WI38 (cell line): ENCODE results near the gene SIRT7.

Experiments
- H3K4me3 ChIP-seq: 2 replicates; pipeline ENCODE4 v1.5.1; 2011; ENCODE audit warnings: low read depth, mild to moderate bottlenecking, control low read depth, low read length
- TF ChIP-seq, protein P1 (sequence below): IDR thresholded peaks from 2 replicates; pipeline ENCODE4 v1.5.1; 2012; ENCODE audit warnings: low read depth, mild to moderate bottlenecking, control low read depth, low read length

Gene SIRT7

DNA sequence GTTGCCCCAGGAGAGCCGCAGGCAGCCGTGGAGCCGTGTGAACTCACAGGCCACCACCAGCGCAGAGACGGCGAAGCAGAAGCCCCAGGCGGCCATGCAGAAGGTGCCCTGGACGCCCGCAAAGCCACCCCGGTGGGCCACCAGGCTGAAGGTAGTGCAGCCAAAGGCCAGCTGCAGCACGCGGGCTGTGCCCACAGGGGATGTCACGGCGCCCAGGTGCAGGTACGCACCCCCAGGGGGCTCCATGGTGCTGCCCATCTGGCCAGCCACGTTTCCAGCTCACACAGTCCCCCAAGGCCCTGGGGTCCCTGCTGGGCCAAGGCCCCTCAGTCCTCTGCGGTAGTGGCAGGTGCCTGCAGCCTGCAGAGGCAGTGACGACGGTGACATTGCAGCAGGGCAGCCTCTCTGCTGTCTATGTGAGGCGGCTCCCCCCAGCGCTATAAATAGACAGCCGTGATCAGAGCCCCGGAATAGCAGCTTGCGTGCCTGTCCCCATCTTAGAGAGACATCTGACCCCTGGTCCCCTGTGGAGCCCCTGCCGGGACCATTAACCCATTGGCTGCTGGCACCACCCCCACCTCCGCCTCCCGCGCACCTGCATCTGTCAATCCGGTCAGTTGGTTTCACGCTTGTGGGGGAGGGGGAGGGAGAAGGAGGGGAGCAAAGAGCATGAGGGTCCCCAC lies 23.6 kb upstream of the SIRT7 start:
- TF ChIP-seq, protein P1, sequence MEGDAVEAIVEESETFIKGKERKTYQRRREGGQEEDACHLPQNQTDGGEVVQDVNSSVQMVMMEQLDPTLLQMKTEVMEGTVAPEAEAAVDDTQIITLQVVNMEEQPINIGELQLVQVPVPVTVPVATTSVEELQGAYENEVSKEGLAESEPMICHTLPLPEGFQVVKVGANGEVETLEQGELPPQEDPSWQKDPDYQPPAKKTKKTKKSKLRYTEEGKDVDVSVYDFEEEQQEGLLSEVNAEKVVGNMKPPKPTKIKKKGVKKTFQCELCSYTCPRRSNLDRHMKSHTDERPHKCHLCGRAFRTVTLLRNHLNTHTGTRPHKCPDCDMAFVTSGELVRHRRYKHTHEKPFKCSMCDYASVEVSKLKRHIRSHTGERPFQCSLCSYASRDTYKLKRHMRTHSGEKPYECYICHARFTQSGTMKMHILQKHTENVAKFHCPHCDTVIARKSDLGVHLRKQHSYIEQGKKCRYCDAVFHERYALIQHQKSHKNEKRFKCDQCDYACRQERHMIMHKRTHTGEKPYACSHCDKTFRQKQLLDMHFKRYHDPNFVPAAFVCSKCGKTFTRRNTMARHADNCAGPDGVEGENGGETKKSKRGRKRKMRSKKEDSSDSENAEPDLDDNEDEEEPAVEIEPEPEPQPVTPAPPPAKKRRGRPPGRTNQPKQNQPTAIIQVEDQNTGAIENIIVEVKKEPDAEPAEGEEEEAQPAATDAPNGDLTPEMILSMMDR: no peak
- no peak overlapping the region for H3K4me3 ChIP-seq

DNA sequence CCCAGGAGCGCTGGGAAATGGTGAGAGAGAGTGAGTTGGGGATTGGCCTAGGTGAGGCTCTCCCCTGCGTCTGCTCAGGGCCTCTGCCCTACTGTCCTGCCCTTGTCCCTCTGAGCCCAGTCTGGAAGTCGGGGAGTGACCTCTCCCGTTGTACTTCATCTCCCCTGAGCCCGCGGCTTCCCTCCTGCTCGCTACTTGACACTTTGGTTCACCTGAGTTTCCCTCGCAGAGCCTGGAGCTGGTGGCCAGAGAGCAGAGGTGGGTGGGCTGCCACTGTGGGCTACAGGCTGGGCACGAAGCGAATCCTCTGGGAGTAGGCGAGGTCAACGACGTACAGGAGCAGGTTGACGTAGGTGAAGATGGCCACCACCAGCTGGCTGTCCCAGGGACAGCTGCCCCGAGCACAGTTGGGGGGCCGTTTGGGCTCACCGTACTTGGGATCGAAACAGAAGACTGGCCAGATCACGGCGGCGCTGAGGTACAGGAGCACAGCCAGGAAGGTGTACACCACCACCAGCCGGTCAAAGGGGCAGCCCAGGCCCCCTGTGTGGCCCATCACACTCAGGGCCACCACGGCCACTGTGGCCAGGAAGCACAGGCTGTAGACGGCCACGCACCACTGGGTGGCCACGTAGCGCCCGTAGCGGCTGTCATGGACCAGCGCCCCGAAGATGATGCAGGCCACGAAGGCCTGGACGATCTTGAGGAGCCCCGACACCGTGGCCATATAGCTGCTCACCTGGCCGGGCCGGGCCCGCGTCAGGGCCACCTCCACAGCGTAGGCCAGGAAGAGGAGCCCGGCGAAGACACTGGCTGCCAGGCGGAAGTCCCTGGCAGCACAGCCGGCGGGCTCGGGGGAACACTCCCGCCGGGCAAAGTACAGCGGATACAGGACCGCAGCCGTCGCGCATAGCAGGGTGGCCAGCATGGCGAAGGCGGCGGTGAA lies 22.8 kb upstream of the SIRT7 start:
- TF ChIP-seq, protein P1: no peak
- no peak overlapping the region for H3K4me3 ChIP-seq

DNA sequence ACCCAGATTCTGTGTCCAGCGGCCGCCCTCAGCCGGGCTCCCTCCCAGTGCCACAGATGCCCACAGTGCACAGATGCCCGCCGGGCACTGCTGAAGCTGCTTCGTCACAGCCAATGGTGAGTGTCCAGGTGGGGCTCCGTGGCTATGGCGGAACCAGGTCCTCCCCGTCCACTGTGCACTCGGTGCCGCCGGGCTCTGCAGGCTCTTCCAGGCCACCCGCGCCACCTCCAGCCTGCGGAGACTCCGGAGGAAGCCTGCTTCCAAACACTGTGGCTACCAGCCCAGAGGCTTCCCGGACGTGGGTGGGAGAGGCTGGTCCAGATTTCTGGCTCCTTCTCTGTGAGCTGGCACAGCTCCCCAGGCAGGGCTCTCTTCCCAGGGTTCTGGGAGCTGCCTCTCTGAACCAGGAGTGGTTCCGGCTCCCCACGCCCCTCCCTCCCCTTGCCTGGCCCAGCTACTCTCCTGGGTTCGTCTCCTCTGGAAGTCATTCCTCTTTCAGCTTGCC lies 22.0 kb upstream of the SIRT7 start:
- TF ChIP-seq, protein P1: no peak

DNA sequence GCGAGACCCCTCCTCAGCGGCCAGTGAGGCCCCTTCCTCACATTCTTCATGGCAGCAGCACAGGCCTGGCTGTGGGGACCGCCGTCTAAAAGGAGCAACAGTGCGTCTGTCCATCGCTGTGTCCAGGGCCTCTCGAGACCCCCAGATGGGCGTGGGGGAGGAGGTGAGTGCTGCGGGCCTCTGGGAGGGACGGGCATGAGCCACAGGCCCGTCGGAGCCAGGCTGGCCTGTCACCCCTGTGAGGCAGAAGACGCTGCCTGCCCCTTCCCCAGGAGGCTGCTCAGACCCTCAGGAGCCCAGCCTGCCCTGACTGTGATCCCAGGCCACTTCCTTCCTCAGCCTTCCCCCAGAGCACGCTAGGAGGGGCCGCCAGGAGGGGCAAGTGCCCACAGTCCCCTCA lies 21.2 kb upstream of the SIRT7 start:
- TF ChIP-seq, protein P1: no peak
- H3K4me3 ChIP-seq: no peak overlapping the region

More for the DNA sequence above, 22.0 kb upstream of the SIRT7 start:
- H3K4me3 ChIP-seq: no peak overlapping the region

DNA sequence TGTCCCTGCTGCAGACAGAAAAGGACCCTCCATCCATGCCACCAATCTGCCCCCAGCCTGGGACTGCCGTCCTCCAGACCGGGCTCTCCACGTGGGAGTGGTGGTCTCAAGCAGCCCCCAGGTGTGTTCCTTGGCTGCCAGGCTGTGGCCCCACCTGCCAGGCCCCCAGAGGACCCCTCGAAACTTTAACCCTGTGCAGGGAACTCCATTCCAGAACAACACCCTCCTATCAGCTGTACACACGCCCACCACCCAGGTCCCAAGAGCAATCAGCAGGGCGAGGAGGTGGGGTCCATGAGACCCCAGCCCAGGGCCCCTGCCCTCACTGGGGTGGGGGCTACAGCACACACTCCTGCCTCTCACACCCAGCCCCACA lies 17.7 kb upstream of the SIRT7 start:
- H3K4me3 ChIP-seq: no peak overlapping the region
- TF ChIP-seq, protein P1: no peak

DNA sequence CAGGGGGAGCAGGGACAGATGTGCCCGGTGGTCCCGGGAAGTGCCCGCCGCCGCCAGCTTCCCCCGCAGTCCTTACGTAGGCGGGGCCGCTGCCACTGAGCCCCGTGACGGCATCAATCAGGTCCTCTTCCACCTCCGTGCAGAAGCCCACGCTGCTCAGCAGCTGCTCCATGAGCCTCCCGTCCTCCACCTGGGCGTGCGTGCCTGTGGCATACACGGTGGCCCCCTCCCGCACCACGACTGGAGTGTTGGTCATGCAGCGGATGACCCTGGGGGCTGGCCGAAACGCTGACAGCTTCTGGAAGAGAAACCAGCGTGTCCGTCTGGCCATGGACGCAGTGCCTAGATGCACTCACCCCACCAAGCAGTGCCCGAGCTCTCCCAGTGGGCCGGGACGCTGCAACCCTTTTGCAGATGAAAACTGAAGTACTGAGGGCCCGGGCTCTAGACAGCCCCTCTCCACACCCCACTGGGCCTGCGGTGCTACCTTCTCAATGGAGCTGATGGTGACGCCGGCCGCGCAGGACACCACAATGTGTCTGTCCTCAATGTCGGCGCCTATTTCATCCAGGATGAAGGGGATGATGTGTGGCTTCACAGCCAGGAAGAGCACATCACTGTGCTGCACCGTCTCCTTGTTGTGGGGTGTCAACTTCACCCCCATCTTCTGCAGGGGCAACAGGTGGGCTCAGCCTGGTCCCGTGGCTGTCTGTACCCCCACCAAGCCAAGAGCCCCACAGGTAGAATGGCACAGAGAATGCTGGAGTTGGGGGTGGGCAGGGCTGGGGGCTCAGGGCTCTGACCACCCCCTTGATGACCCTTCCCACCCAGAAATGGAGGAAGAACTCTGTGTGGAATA lies 17.1 kb upstream of the SIRT7 start:
- no peak overlapping the region for H3K4me3 ChIP-seq
- TF ChIP-seq, protein P1: no peak
